IPS-18c (cell line): ENCODE measurements around the gene CYP24A1.

Experiments used
- H3K4me3 ChIP-seq: 2 replicates; pipeline ENCODE4 v1.7.0; 2013; ENCODE audit warnings: low read depth, mild to moderate bottlenecking, low read length, moderate library complexity; ENCODE audit not compliant: insufficient read depth
- H3K9me3 ChIP-seq: one replicate; pipeline ENCODE4 v1.6.1; 2013; ENCODE audit warnings: mild to moderate bottlenecking, low read length, moderate library complexity; ENCODE audit not compliant: control insufficient read depth, insufficient read depth

The CYP24A1 gene

DNA sequence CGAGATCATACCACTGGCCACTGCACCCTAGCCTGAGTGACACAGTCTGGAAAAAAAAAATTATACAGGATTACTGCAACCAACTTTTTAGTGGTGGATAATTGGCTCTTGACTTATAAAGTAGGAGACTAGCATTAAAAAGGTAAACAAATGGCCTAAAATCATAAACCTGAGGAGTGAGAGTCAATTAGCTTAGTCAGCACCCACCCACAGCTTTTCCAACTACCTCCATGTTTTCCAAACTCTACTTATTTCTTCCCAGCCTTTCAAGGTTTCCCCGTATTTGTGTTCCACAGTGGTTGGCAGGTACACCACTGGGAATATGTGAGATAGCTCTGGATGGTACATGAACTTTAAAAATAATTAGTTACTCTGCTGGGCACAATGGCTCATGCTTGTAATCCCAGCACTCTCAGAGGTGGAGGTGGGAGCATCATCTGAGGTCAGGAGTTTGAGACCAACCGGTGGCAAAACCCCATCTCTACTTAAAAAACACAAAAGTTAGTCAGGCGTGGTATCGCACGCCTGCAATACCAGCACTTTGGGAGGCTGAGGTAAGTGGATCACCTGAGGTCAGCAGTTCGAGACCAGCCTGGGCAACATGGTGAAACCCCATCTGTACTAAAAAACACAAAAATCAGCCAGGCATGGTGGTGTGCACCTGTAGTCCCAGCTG, 6.7 kb downstream of the CYP24A1 start:
- H3K9me3 ChIP-seq = peaks cover 2% of the 10 kb centered on the region
- H3K4me3 ChIP-seq = no peak overlapping the region

GRCh38 chr20:54165803-54166202, 8.0 kb downstream of the CYP24A1 start:
- peaks cover 2% of the 10 kb centered on the region for H3K9me3 ChIP-seq
- no peak overlapping the region for H3K4me3 ChIP-seq

GRCh38 chr20:54165014-54165413, 8.8 kb downstream of the CYP24A1 start:
- H3K4me3 ChIP-seq = no peak overlapping the region
- peaks cover 2% of the 10 kb centered on the region for H3K9me3 ChIP-seq

DNA sequence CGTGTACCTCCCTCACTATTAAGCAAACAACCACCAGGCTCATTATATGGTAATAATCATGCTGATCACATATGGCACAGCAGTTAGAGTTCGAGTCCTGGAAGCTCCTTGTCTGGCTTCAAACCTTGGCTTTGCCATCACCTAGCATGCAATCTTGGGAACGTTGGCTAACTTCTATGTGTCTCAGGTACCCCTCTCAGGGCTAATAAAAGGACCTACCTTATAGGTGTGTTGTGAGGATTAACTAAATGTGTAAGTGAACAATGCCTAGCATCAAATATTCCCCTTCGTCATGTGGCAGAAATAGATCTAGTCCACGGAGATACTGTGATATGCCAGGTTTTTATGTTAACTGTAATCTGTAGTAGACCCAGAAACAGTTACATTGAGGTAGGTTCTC, 10.4 kb downstream of the CYP24A1 start:
- Histone ChIP-seq H3K4me3 (no peak overlapping the region), H3K9me3 (peaks cover 2% of the 10 kb centered on the region)

DNA sequence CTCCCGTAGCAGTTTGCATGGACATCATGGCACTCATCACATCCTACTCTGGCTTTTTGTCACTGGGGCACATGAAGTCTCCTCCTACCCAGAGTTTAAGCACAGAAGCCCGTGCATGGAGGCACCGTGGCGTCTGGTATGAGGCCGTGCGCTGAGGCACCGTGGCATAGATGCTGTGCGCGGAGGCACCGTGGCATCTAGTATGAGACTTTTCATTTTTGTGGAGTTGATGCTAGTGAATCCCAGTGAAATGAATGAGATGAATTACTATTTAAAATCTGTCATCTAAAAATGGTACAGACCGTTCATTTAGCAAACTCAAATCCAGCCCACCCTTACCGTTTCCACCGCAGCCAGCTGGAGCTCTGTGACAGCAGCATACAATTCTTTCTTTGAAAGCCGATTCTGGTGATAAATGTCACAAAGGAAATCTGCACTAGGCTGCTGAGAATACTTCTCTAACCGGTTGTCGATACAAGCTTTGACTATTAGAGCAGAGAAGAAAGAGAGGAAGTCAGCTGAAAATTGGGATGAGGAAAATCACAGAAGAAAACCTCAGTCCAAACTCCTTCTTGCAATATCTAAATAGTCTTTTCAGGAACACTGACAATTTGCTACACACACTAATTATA, 11.3 kb downstream of the CYP24A1 start:
- Histone ChIP-seq H3K4me3 (no peak overlapping the region), H3K9me3 (peaks cover 2% of the 10 kb centered on the region)

GRCh38 chr20:54161821-54162149, 12.0 kb downstream of the CYP24A1 start:
- H3K4me3 ChIP-seq = no peak overlapping the region
- peaks cover 2% of the 10 kb centered on the region for H3K9me3 ChIP-seq

DNA sequence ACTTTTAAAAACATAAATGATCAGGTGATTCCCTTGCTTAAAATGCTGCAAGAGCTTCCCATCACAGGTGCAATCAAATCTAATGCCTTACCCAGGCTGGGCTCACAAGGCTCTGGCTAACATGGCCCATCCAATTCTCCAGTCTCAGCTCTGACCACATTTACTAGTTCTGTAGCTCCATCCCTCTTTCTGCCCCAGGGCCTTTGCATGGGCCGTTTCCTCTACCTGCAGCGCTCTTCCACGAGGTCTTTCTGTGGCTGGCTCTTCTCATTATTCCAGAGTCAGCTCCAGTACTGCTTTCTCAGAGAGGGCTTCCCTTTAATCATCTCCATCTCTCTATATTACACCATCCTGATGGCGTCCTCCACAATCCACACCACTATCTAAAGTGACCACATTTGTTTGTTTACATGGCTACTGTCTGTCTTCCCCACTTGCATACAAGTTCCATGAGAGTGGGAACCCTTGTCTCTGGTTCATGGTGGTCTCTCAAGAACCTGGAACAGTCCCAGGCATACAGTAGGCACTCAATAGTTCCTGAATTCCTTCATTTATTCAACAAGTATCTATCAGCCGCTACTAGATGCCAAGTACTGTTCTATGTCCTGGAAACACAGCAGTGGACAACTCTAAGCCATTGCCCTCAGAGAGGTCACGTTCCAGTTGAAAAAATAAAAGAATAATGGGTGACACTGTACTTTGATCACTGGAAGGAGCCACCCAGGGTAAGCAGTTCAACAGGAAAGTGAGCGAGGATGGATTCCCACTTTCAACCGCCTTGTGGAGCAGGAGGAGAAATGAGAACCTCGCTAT, 12.6 kb downstream of the CYP24A1 start:
- Histone ChIP-seq H3K4me3 (no peak overlapping the region), H3K9me3 (peaks cover 2% of the 10 kb centered on the region)

DNA sequence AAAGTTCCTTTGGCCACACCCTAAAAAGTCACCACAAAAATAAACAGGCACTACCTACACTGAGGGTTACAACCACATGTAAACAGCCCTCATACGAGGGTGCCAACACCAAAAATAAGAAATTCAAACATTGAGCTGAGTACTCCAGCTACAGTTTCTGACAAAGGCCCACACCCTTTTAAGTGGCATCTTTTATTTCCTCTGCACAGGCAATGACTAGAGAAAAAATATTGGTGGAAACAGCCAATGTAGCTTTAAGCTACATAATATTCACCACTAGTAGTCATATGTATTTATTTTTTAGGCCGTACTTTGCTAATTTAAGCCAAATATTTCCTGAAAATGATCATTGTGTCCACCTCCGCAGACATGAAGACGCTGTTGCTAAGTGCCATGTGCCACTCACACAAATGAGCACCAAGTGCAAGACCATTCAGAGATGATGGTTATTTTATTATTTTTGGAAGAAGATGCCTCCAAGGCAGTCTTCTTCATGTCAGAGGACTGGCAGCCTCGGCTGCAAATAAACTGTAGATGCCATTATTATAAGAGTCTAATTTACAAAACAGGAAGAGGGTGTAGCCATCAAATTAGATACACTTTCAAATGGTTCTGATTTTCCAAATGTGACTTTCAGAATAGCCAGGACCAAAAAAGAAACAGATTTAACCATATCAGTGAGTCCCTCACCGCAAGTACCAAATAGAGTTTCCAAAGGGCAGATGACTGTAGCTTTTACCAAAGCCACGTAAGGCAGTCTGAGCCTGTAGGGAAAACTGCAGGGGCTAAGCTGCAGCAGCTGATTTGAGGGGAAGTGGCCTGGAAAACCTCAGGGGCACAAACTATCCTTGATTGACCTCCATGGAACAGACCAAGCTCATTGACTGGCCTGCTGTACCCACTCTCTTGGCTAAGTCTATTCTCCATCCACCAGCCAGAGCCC, 13.4 kb downstream of the CYP24A1 start:
- Histone ChIP-seq H3K4me3 (no peak overlapping the region), H3K9me3 (peaks cover 2% of the 10 kb centered on the region)

DNA sequence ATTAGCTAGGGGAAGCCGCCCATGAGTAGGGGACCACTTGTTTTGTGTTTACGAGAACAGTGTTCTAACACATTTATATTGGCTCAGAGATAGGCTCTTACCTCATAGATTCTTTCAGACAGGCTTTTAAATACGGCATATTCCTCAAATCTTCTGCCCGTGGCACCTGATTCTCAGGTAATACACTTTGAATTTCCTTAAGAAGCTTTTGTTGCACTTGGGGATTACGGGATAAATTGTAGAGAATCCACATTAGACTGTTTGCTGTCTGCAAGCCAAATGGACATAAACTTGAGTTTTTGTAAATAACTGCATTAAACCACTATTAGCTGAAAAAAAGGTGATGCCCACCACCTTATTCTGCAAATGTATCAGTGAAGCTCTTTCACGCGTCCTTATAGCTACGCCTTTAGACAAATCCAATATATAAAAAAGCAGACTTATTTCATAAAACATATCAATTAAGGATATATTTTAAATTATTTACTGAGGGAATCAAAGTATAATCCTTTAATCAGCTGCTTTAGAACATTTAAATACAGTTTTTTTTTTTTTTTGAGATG, 14.8 kb downstream of the CYP24A1 start:
- no peaks in the 10 kb centered on the region for H3K9me3 ChIP-seq
- no peak overlapping the region for H3K4me3 ChIP-seq

- H3K9me3 ChIP-seq = no peaks in the 10 kb centered on the region
Observed at GRCh38 chr20:54158226-54158625, 15.6 kb downstream of the CYP24A1 start.

GRCh38 chr20:54156981-54157835, 16.6 kb downstream of the CYP24A1 start:
- no peaks in the 10 kb centered on the region for H3K9me3 ChIP-seq
- no peak overlapping the region for H3K4me3 ChIP-seq

More at GRCh38 chr20:54158226-54158625, 15.6 kb downstream of the CYP24A1 start:
- H3K4me3 ChIP-seq = no peak overlapping the region

- Histone ChIP-seq H3K9me3 (no peaks in the 10 kb centered on the region), H3K4me3 (no peak overlapping the region)
Observed at GRCh38 chr20:54156522-54156921, 17.3 kb downstream of the CYP24A1 start.

DNA sequence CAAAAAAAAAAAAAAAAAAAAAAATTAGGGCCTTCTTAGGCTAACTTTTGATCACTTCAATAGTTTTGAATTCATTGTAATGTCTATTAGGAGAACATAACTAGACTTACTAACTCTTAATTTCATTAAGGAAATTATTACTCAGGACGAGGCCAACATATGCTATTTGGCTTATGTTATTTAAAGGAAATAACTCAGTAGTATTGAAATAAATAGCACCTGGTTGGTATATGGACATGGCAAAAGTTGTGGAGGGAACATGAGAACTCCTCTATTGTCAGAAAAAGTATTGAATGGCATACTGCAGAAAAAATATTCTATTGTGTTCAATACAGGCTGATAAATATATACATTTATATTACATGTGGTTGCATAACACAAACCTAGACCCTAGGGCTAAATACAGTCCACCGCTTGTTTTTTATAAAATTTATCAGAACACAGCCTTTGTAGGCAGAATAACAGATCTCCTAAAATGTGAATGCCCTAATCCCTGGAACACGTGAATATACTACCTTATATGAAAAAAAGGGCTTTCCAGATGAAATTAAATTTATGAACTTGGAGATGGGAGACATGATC, 18.0 kb downstream of the CYP24A1 start:
- H3K4me3 ChIP-seq = no peak overlapping the region
- H3K9me3 ChIP-seq = no peaks in the 10 kb centered on the region

DNA sequence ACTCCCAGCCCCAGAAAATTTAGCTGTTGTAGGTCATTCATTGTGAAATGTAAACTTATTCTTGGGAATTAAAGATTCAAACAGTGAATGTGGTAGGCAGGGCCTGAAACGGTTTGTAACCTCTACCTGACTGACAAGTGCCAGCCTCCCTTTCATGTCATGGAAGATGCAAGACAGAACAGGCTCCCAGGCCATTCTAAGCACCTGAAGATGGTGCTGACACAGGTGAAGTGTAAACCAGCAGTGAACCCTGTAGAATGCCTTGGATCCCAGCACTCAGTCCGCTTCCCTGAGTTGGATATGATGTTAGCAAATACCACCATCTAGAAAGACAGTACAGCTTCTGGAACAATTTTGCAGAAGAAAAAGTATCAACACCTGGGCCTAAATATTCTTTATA, 19.3 kb downstream of the CYP24A1 start:
- H3K4me3 ChIP-seq = no peak overlapping the region

DNA sequence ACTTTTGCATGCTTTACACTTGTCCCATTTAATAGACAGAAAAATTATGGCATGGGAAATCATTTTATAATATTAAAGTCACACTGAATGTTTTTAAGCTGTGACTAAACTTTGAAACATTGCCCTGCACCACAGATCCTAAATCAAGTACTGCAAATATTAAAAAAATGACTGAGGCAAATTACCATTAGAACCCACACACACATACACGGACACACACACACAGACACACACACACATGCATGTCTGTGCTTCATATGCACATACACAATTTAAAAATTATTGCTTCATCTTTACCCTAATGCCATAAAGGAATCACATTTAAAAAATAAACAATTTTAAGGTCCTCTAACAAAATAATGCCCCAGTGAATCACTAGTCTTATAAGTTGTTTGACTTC, 19.9 kb downstream of the CYP24A1 start:
- Histone ChIP-seq H3K9me3 (no peaks in the 10 kb centered on the region), H3K4me3 (no peak overlapping the region)

More for the DNA sequence above, 19.3 kb downstream of the CYP24A1 start:
- no peaks in the 10 kb centered on the region for H3K9me3 ChIP-seq

DNA sequence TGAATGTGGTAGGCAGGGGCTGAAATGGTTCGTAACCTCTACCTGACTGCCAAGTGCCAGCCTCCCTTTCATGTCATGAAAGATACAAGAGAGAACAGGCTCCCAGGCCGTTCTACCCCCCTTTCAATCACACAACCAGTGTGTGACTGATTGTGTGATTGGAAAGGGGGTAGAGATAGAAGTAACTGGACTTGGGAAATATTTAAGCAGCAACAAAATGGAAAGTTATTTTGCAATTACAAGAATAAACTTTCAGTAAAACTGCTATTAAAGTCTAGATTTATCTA, 20.8 kb downstream of the CYP24A1 start:
- Histone ChIP-seq H3K4me3 (no peak overlapping the region), H3K9me3 (no peaks in the 10 kb centered on the region)
